DOHH2 (cell line): ENCODE results near the gene NR2C2.

Experiments
- H3F3A ChIP-seq: fragments of 200-600 bp; sonication (generic), shearing (Covaris generic); 2 replicates; pipeline ENCODE4 v1.6.0; 2016; ENCODE audit warnings: antibody characterized with exemption, mild to moderate bottlenecking; ENCODE audit not compliant: control insufficient read depth, insufficient read depth
- H3K27ac ChIP-seq: fragments of 200-600 bp; sonication (generic); 2 replicates; pipeline ENCODE4 v1.5.1; 2014; ENCODE audit warnings: low read depth, mild to moderate bottlenecking, low read length, moderate library complexity
- H3K27me3 ChIP-seq: fragments of 200-600 bp; sonication (generic); 2 replicates; pipeline ENCODE4 v1.6.1; 2014; ENCODE audit warnings: mild to moderate bottlenecking, low read length, mixed read lengths; ENCODE audit not compliant: control insufficient read depth
- H3K36me3 ChIP-seq: fragments of 200-600 bp; sonication (generic); 2 replicates; pipeline ENCODE4 v1.6.1; 2014; ENCODE audit warnings: mild to moderate bottlenecking, low read length, moderate library complexity, mixed read lengths; ENCODE audit not compliant: control insufficient read depth
- H3K4me1 ChIP-seq: fragments of 200-600 bp; sonication (generic); 2 replicates; pipeline ENCODE4 v1.6.1; 2014; ENCODE audit warnings: mild to moderate bottlenecking, low read length, mixed read lengths; ENCODE audit not compliant: control insufficient read depth
- H3K4me2 ChIP-seq: fragments of 200-600 bp; sonication (generic); 2 replicates; pipeline ENCODE4 v1.6.0; 2014; ENCODE audit warnings: mild to moderate bottlenecking, low read length, moderate library complexity
- H3K4me3 ChIP-seq: fragments of 200-600 bp; sonication (generic); 2 replicates; pipeline ENCODE4 v1.5.1; 2014; ENCODE audit warnings: mild to moderate bottlenecking, low read length, mixed read lengths
- H3K79me2 ChIP-seq: fragments of 200-600 bp; sonication (generic); 2 replicates; pipeline ENCODE4 v1.6.1; 2014; ENCODE audit warnings: mild to moderate bottlenecking, low read length, mixed read lengths; ENCODE audit not compliant: control insufficient read depth
- H3K9me2 ChIP-seq: fragments of 200-600 bp; sonication (generic); replicated peaks from 2 replicates; pipeline ENCODE4 v1.6.1; 2014; ENCODE audit warnings: mild to moderate bottlenecking, low read length, mixed read lengths; ENCODE audit not compliant: control insufficient read depth
- H3K9me3 ChIP-seq: fragments of 200-600 bp; sonication (generic); 2 replicates; pipeline ENCODE4 v1.6.1; 2014; ENCODE audit warnings: antibody characterized with exemption, low read length, mixed read lengths; ENCODE audit not compliant: control insufficient read depth, insufficient read depth
- H4K20me1 ChIP-seq: fragments of 200-600 bp; sonication (generic); 2 replicates; pipeline ENCODE4 v1.6.0; 2014; ENCODE audit warnings: low read depth, mild to moderate bottlenecking, antibody characterized with exemption, low read length, moderate library complexity; ENCODE audit not compliant: control insufficient read depth, insufficient read depth
- CTCF ChIP-seq: fragments of 200-600 bp; sonication (generic); IDR thresholded peaks from one replicate; pipeline ENCODE4 v1.5.1; 2014; ENCODE audit warnings: antibody characterized with exemption, mild to moderate bottlenecking, low read depth, low read length; ENCODE audit not compliant: poor library complexity, severe bottlenecking
- EZH2phosphoT487 ChIP-seq: fragments of 200-600 bp; sonication (generic); IDR thresholded peaks from 2 replicates; pipeline ENCODE4 v1.6.1; 2017; ENCODE audit warnings: borderline replicate concordance, mild to moderate bottlenecking, antibody characterized with exemption, low read length, moderate library complexity, mixed read lengths

The NR2C2 gene

DNA sequence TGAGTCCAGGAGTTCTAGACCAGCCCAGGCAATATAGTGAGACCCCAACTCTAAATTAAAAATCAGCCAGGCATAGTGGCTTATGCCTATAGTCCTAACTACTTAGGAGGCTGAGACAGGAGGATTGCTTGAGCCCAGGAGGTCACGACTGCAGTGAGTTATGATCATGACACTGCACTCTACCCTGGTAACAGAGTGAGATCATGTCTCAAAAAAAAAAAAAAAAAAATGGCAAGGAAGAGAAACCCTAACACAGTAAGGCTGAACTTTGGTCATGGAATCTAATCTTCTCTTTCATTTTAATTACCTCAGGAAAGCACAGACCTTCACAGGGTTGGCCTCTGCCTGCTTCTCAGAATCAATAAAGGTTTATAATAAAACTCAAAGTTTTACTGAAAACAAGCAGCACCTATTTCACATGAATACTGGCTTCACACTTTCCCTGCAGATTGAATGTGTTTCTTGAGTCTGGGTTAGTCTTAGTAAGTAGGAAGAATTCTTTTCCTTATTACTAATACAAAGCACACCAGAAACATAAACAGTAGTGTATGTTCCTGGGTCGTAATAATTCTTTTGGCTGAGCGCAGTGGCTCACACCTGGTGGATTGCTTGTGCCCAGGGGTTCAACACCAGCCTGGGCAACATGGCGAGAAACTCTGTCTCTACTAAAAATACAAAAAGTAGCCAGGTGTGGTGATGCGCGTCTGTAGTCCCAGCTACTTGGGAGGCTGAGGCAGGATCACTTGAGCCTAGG, 11.6 kb upstream of the NR2C2 start:
- H3F3A ChIP-seq = peaks cover 4% of the 10 kb centered on the region; the same call in 1 of the 2 replicates
- no peak overlapping the region for H3K27ac ChIP-seq
- no peak overlapping the region for H3K4me3 ChIP-seq
- H3K36me3 ChIP-seq = no peaks in the 10 kb centered on the region
- H3K79me2 ChIP-seq = no peaks in the 10 kb centered on the region
- no peaks in the 10 kb centered on the region for H3K4me1 ChIP-seq
- H3K9me3 ChIP-seq = no peaks in the 10 kb centered on the region
- no peaks in the 10 kb centered on the region for H3K9me2 ChIP-seq
- 0 out of 2 replicates have a peak, but pooled peaks cover 4% of the 10 kb centered on the region for H3K27me3 ChIP-seq
- H3K4me2 ChIP-seq = no peak overlapping the region
- no peaks in the 10 kb centered on the region for H4K20me1 ChIP-seq
- TF ChIP-seq CTCF (no peak), EZH2phosphoT487 (no peak)

DNA sequence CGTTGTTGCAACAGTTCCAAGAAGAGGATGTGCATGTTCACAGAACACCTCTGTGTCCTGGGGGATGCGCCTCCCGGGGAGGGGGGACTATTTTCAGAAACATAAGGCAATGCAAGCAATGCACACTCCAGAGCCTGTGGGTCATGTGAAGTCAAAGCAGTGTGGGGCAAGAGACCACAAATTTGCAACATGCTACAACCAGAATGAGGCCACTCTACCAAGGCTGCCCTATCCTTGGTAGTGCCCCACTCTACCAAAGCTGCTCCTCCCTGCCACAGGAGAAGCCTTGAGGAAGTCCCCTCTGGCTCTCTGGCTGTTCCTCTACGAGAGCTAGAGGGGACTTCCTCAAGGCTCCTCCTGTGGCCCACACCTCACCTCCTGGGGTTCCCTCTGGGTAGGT, 8.4 kb upstream of the NR2C2 start:
- H4K20me1 ChIP-seq = no peaks in the 10 kb centered on the region
- no peaks in the 10 kb centered on the region for H3K4me1 ChIP-seq
- H3K4me3 ChIP-seq = no peak overlapping the region
- no peak overlapping the region for H3K4me2 ChIP-seq
- TF ChIP-seq CTCF (no peak), EZH2phosphoT487 (no peak)
- H3K36me3 ChIP-seq = peaks cover 12% of the 10 kb centered on the region
- 0 out of 2 replicates have a peak, but pooled peaks cover 4% of the 10 kb centered on the region for H3K27me3 ChIP-seq
- no peak overlapping the region for H3K27ac ChIP-seq
- H3F3A ChIP-seq = peaks cover 12% of the 10 kb centered on the region; the same call in 1 of the 2 replicates
- peaks cover 10% of the 10 kb centered on the region for H3K79me2 ChIP-seq
- no peaks in the 10 kb centered on the region for H3K9me2 ChIP-seq
- no peaks in the 10 kb centered on the region for H3K9me3 ChIP-seq

DNA sequence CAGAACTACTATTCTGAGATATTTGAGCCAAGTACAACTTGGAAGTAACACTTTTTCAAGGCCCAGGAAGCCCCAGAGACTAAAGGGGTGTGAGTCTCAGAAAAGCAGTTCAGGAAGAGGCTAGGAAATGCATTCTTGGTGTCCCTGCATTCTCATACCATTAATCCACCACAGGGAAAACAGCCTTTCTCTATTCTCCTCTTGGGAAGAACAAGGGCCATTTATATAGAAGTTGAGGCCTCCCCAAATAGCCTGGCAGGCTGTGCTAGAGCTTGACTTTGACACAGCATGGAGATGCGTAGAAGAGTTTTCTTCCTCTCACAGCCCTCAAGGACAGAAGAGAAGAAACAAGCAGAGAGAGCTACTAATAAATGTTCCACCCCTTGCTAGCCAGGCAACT, 5.5 kb upstream of the NR2C2 start:
- no peak overlapping the region for H3K4me3 ChIP-seq
- no peaks in the 10 kb centered on the region for H3K9me3 ChIP-seq
- peaks cover 35% of the 10 kb centered on the region for H3K36me3 ChIP-seq
- H3K79me2 ChIP-seq = peaks cover 39% of the 10 kb centered on the region
- TF ChIP-seq CTCF (no peak), EZH2phosphoT487 (no peak)
- no peak overlapping the region for H3K27ac ChIP-seq
- no peaks in the 10 kb centered on the region for H3K27me3 ChIP-seq
- peaks cover 4% of the 10 kb centered on the region; the same call in 1 of the 2 replicates for H4K20me1 ChIP-seq
- no peak overlapping the region for H3K4me2 ChIP-seq
- H3K9me2 ChIP-seq = no peaks in the 10 kb centered on the region
- peaks cover 15% of the 10 kb centered on the region; the same call in 1 of the 2 replicates for H3F3A ChIP-seq
- peaks cover 12% of the 10 kb centered on the region for H3K4me1 ChIP-seq
